ENCODE data around the gene CSNK1D. TPM values are rescaled to one million over a fixed set of nuclear protein-coding genes. Genes with fewer than 3 reads are reported as not detected.

The CSNK1D gene
- total and polyA plus RNA-seq, 10 of the 15 experiments (the other 5 are each of a cell fraction or from before 2014, with no cell fraction given), result 5.7 to 105 (median 58.1) TPM

DNA sequence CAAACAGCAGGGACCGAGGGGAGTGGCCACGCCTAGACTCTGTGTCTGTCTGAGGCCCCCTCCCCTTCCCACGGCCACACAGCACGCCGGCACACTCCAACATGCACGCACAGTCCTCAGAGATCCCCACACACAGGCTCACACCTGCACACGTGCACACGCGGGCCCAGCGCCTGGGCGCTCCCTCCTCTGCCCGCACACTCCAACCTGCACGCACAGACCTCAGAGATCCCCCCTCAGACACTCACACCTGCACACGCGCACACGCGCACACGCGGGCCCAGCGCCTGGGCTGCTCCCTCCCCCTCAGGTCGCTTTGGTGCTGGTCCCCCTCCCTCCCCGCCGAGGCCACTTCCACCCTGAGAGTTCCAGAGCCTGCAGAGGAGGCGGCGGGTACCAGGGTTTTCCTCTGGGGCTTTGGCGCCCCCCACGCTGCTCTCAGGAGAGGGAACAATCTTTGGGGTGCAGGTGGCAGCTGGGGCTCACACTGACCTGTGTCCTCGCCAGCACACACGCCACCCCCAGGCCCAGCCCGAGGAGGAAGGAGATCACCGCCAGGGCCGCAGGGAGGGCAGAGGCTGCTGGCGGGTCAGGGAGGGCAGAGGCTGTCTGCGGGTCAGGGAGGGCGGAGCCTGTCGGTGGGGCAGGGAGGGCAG is 42.3 kb upstream of the CSNK1D start:
- Histone ChIP-seq H4K20me1 (ENCODE audit: control insufficient read depth, insufficient read depth) (no peaks in the 10 kb centered on the region), H3K4me3 (no peak overlapping the region), H3K27me3 (replicated peaks in 1 of 2; ENCODE audit: control insufficient read depth in 2 of 2, insufficient read depth in 2 of 2, low read length in 1 of 2) (peaks cover 0 to 2% of the 10 kb centered on the region in 2 experiments; a peak in 2 of 4 replicates), H3K79me2 (ENCODE audit: control insufficient read depth, insufficient read depth, low read length) (no peaks in the 10 kb centered on the region), H2AFZ (ENCODE audit: control insufficient read depth, low read depth, low read length) (no peak overlapping the region), H3K36me3 (ENCODE audit: control insufficient read depth in 2 of 2, insufficient read depth in 2 of 2, low read length in 1 of 2) (no peaks in the 10 kb centered on the region), H3K9ac (ENCODE audit: control insufficient read depth, insufficient read depth, low read length) (no peak overlapping the region), H3K27ac (ENCODE audit: control insufficient read depth, insufficient read depth) (no peak overlapping the region), H3K9me3 (replicated peaks; ENCODE audit: control insufficient read depth, insufficient read depth, low read length) (no peaks in the 10 kb centered on the region; the same call in 2 of the 3 replicates), H3K4me2 (ENCODE audit: control insufficient read depth, insufficient read depth) (no peak overlapping the region), H3K4me1 (ENCODE audit: control insufficient read depth, insufficient read depth, low read length) (no peaks in the 10 kb centered on the region)
- intact Hi-C loops (cut with micrococcal nuclease; ENCODE audit: unreplicated experiment) (no loop called here), in situ Hi-C loops (cut with MboI) (no loop called here)
- DNase-seq (ENCODE audit: low read depth, low spot score), result no peak
- ChIA-PET CTCF (interaction anchor here (2.0 kb wide), 1 partner anchor 80 kb away, joined by 5 read pairs; no protein-coding TSS in a partner anchor), SMC1A (ENCODE audit: uncharacterized antibody, unreplicated experiment) (interaction anchor here (2.2 kb wide), 1 partner anchor 15 kb away, joined by 10 read pairs; no protein-coding TSS in a partner anchor), POLR2A (interaction anchor here (6.2 kb wide), 1 partner anchor 14 kb away, joined by 32 read pairs; no protein-coding TSS in a partner anchor), RAD21 (ENCODE audit: unreplicated experiment) (interaction anchor here (2.4 kb wide), 1 partner anchor 13 kb away, joined by 7 read pairs; no protein-coding TSS in a partner anchor)
- TF ChIP-seq, protein P1, sequence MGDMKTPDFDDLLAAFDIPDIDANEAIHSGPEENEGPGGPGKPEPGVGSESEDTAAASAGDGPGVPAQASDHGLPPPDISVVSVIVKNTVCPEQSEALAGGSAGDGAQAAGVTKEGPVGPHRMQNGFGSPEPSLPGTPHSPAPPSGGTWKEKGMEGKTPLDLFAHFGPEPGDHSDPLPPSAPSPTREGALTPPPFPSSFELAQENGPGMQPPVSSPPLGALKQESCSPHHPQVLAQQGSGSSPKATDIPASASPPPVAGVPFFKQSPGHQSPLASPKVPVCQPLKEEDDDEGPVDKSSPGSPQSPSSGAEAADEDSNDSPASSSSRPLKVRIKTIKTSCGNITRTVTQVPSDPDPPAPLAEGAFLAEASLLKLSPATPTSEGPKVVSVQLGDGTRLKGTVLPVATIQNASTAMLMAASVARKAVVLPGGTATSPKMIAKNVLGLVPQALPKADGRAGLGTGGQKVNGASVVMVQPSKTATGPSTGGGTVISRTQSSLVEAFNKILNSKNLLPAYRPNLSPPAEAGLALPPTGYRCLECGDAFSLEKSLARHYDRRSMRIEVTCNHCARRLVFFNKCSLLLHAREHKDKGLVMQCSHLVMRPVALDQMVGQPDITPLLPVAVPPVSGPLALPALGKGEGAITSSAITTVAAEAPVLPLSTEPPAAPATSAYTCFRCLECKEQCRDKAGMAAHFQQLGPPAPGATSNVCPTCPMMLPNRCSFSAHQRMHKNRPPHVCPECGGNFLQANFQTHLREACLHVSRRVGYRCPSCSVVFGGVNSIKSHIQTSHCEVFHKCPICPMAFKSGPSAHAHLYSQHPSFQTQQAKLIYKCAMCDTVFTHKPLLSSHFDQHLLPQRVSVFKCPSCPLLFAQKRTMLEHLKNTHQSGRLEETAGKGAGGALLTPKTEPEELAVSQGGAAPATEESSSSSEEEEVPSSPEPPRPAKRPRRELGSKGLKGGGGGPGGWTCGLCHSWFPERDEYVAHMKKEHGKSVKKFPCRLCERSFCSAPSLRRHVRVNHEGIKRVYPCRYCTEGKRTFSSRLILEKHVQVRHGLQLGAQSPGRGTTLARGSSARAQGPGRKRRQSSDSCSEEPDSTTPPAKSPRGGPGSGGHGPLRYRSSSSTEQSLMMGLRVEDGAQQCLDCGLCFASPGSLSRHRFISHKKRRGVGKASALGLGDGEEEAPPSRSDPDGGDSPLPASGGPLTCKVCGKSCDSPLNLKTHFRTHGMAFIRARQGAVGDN (IDR thresholded peaks at IDR 0.05), result peak; percentile 40; the same call in 1 of the 2 replicates
- TF ChIP-seq DPF2 (IDR thresholded peaks at IDR 0.05) (0 out of 2 replicates have a peak, but pooled peaks have one; percentile 18), IKZF1 (conservative IDR thresholded peaks at IDR 0.05) (peak; percentile 31; the same call in 1 of the 2 replicates), RCOR1 (conservative IDR thresholded peaks at IDR 0.05; ENCODE audit: low read depth, low read length) (no peak), POU2F2 (IDR thresholded peaks at IDR 0.05; ENCODE audit: borderline replicate concordance, low read depth, low read length) (no peak), JUNB (IDR thresholded peaks at IDR 0.05) (no peak), NR2F1 (conservative IDR thresholded peaks at IDR 0.05) (peak; percentile 75), BHLHE40 (IDR thresholded peaks at IDR 0.05; ENCODE audit: borderline replicate concordance in 1 of 2, low read depth in 2 of 2, low read length in 1 of 2) (peak; percentile 38 to 86; a peak in 3 of 4 replicates)
- TF ChIP-seq, protein P2, sequence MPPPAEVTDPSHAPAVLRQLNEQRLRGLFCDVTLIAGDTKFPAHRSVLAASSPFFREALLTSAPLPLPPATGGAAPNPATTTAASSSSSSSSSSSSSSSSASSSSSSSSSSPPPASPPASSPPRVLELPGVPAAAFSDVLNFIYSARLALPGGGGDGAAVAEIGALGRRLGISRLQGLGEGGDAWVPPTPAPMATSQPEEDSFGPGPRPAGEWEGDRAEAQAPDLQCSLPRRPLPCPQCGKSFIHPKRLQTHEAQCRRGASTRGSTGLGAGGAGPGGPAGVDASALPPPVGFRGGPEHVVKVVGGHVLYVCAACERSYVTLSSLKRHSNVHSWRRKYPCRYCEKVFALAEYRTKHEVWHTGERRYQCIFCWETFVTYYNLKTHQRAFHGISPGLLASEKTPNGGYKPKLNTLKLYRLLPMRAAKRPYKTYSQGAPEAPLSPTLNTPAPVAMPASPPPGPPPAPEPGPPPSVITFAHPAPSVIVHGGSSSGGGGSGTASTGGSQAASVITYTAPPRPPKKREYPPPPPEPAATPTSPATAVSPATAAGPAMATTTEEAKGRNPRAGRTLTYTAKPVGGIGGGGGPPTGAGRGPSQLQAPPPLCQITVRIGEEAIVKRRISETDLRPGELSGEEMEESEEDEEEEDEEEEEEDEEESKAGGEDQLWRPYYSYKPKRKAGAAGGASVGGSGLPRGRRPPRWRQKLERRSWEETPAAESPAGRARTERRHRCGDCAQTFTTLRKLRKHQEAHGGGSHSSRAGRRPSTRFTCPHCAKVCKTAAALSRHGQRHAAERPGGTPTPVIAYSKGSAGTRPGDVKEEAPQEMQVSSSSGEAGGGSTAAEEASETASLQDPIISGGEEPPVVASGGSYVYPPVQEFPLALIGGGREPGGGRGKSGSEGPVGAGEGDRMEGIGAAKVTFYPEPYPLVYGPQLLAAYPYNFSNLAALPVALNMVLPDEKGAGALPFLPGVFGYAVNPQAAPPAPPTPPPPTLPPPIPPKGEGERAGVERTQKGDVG (CRISPR knock-in tag; IDR thresholded peaks at IDR 0.05), result no peak
- no TSS peak for BruUV-seq (replicated peaks)
- WGBS (ENCODE audit: insufficient coverage, insufficient replicate concordance, low lambda C conversion rate, missing lambda C conversion rate), result 8% methylated on average over 34 of the region's 36 CpGs
- ATAC-seq, result peak; percentile 56
- no peak for FAIRE-seq

Measured in GM12878 (cell line).